ENCODE data around the gene TRIM58. TPM values are rescaled to one million over a fixed set of nuclear protein-coding genes. Genes with fewer than 3 reads are reported as not detected.

TRIM58 gene
- total RNA-seq, 1 donor from 2014 or later: 5.2 TPM

GRCh38 chr1:247904122-247904521, 47.1 kb downstream of the TRIM58 start:
- TF ChIP-seq, protein P1, sequence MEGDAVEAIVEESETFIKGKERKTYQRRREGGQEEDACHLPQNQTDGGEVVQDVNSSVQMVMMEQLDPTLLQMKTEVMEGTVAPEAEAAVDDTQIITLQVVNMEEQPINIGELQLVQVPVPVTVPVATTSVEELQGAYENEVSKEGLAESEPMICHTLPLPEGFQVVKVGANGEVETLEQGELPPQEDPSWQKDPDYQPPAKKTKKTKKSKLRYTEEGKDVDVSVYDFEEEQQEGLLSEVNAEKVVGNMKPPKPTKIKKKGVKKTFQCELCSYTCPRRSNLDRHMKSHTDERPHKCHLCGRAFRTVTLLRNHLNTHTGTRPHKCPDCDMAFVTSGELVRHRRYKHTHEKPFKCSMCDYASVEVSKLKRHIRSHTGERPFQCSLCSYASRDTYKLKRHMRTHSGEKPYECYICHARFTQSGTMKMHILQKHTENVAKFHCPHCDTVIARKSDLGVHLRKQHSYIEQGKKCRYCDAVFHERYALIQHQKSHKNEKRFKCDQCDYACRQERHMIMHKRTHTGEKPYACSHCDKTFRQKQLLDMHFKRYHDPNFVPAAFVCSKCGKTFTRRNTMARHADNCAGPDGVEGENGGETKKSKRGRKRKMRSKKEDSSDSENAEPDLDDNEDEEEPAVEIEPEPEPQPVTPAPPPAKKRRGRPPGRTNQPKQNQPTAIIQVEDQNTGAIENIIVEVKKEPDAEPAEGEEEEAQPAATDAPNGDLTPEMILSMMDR (IDR thresholded peaks at IDR 0.05; ENCODE audit: partially characterized antibody, unreplicated experiment): no peak
- no peaks in the 10 kb centered on the region for H3K4me1 Mint-ChIP-seq (ENCODE audit: low read depth, unreplicated experiment)
- H3K27ac Mint-ChIP-seq (ENCODE audit: unreplicated experiment): no peak overlapping the region
- no peak overlapping the region for H3K4me3 Mint-ChIP-seq (ENCODE audit: unreplicated experiment)
- H3K9me3 Mint-ChIP-seq (ENCODE audit: unreplicated experiment): peaks cover 4% of the 10 kb centered on the region
- H3K36me3 Mint-ChIP-seq (ENCODE audit: unreplicated experiment): no peaks in the 10 kb centered on the region
- no peaks in the 10 kb centered on the region for H3K27me3 Mint-ChIP-seq (ENCODE audit: unreplicated experiment)
- DNase-seq: no peak

- H3K9me3 Mint-ChIP-seq (ENCODE audit: unreplicated experiment): peaks cover 4% of the 10 kb centered on the region
- H3K36me3 Mint-ChIP-seq (ENCODE audit: unreplicated experiment): no peaks in the 10 kb centered on the region
- no peak overlapping the region for H3K4me3 Mint-ChIP-seq (ENCODE audit: unreplicated experiment)
- no peaks in the 10 kb centered on the region for H3K4me1 Mint-ChIP-seq (ENCODE audit: low read depth, unreplicated experiment)
- no peak for DNase-seq
- H3K27me3 Mint-ChIP-seq (ENCODE audit: unreplicated experiment): no peaks in the 10 kb centered on the region
- H3K27ac Mint-ChIP-seq (ENCODE audit: unreplicated experiment): no peak overlapping the region
- TF ChIP-seq, protein P1 (IDR thresholded peaks at IDR 0.05; ENCODE audit: partially characterized antibody, unreplicated experiment): no peak
These were observed 48.2 kb downstream of the TRIM58 start for GRCh38 chr1:247905181-247905580.

DNA sequence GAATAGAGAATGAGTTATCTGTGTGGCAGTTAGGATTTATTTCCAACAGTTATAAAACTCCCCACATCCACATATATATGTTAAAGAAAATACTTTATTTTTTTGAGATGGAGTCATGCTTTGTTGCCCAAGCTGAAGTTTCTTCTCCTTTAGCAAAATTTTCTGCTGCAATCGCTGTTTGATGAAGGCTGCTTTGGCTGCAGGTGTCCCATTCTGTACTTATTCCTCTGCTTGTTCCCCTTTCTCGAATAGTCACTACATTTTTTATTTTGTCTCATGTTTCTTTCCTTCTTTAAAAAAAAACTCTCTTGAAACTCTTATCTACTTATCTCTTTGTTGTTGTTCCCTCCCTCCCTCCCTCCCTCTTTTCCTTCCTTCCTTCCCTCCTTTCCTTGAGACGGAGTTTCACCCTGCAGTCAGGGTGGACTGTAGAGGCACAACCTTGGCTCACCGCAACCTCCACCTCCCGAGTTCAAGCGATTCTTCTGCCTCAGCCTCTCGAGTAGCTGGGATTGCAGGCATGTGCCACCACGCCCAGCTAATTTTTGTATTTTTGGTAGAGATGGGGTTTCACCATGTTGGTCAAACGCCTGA, 49.0 kb downstream of the TRIM58 start:
- TF ChIP-seq, protein P1 (IDR thresholded peaks at IDR 0.05; ENCODE audit: partially characterized antibody, unreplicated experiment): no peak
- Mint-ChIP-seq H3K36me3 (ENCODE audit: unreplicated experiment) (no peaks in the 10 kb centered on the region), H3K4me3 (ENCODE audit: unreplicated experiment) (no peak overlapping the region), H3K4me1 (ENCODE audit: low read depth, unreplicated experiment) (no peaks in the 10 kb centered on the region), H3K9me3 (ENCODE audit: unreplicated experiment) (peaks cover 4% of the 10 kb centered on the region), H3K27me3 (ENCODE audit: unreplicated experiment) (no peaks in the 10 kb centered on the region), H3K27ac (ENCODE audit: unreplicated experiment) (no peak overlapping the region)
- DNase-seq: no peak

GRCh38 chr1:247906504-247907047, 49.6 kb downstream of the TRIM58 start:
- no peak overlapping the region for H3K4me3 Mint-ChIP-seq (ENCODE audit: unreplicated experiment)
- no peak for DNase-seq
- no peaks in the 10 kb centered on the region for H3K27me3 Mint-ChIP-seq (ENCODE audit: unreplicated experiment)
- no peak overlapping the region for H3K27ac Mint-ChIP-seq (ENCODE audit: unreplicated experiment)
- H3K4me1 Mint-ChIP-seq (ENCODE audit: low read depth, unreplicated experiment): no peaks in the 10 kb centered on the region
- TF ChIP-seq, protein P1 (IDR thresholded peaks at IDR 0.05; ENCODE audit: partially characterized antibody, unreplicated experiment): no peak
- no peaks in the 10 kb centered on the region for H3K36me3 Mint-ChIP-seq (ENCODE audit: unreplicated experiment)
- H3K9me3 Mint-ChIP-seq (ENCODE audit: unreplicated experiment): peaks cover 4% of the 10 kb centered on the region

GRCh38 chr1:247908766-247909165, 51.8 kb downstream of the TRIM58 start:
- Mint-ChIP-seq H3K27me3 (ENCODE audit: unreplicated experiment) (no peaks in the 10 kb centered on the region), H3K27ac (ENCODE audit: unreplicated experiment) (no peak overlapping the region), H3K9me3 (ENCODE audit: unreplicated experiment) (peaks cover 4% of the 10 kb centered on the region), H3K4me3 (ENCODE audit: unreplicated experiment) (no peak overlapping the region), H3K36me3 (ENCODE audit: unreplicated experiment) (no peaks in the 10 kb centered on the region), H3K4me1 (ENCODE audit: low read depth, unreplicated experiment) (no peaks in the 10 kb centered on the region)
- DNase-seq: no peak
- TF ChIP-seq, protein P1 (IDR thresholded peaks at IDR 0.05; ENCODE audit: partially characterized antibody, unreplicated experiment): no peak
